Measurements from ENCODE around the gene SMIM10L2A.

DNA sequence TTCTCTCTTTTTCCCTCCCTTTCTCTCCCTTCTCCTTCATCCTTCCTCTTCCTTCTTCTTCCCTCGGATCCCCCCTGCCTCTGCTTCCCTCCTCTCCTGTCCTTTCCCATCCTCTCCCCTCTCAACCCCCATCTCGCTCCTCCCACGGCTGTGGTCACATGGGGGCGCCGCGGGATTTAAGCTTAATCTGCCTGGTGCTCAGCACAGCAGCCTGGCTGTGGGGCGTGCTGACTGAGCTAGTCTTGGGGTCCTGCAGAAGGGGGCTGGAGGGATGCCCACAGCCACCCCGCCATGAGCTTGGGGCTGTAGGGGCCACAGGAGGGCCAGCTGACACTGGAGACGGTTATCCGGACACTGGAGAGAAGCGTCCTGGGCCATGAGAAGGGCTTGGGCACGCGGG is 10.7 kb downstream of the SMIM10L2A start:
- no peak for TF ChIP-seq POLR2A (IDR thresholded peaks at IDR 0.05)
- no peak for TF ChIP-seq EP300 (IDR thresholded peaks at IDR 0.05)

Measured in ovary (tissue), 1 donor.